Measurements from ENCODE around the gene SHISA6.

SHISA6 gene

DNA sequence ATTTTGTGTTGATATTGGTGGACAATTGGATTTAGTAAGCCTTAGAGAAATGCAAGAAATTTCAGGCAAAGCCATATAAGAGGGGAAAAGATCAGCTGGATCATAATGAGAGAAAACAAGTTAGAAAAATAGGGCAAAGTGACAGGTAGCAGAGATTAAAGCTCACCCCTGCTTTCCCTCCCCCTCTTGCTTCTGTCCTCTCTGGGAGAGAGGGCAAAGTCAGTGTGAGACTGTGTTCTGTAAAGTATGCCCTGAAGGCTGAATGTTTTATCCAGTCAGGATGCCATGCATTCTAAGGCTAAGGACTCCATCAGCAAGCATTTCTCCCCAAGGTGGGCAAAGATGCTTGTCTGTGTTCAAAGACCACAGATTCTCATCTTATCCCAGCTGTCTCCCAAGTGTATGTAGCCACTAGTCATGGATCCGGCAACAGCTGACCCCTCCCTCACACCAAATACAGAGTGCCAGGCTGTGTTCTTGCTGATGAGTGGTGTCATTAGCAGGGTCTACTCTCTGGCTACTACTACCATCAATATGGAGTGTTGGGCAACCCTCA is 221.1 kb downstream of the SHISA6 start:
- ATAC-seq (ENCODE audit: low read depth) = no peak
- H3K4me3 ChIP-seq (ENCODE audit: severe bottlenecking) = no peak overlapping the region
- H3K9me3 ChIP-seq (ENCODE audit: severe bottlenecking) = no peaks in the 10 kb centered on the region
- TF ChIP-seq, protein P1, sequence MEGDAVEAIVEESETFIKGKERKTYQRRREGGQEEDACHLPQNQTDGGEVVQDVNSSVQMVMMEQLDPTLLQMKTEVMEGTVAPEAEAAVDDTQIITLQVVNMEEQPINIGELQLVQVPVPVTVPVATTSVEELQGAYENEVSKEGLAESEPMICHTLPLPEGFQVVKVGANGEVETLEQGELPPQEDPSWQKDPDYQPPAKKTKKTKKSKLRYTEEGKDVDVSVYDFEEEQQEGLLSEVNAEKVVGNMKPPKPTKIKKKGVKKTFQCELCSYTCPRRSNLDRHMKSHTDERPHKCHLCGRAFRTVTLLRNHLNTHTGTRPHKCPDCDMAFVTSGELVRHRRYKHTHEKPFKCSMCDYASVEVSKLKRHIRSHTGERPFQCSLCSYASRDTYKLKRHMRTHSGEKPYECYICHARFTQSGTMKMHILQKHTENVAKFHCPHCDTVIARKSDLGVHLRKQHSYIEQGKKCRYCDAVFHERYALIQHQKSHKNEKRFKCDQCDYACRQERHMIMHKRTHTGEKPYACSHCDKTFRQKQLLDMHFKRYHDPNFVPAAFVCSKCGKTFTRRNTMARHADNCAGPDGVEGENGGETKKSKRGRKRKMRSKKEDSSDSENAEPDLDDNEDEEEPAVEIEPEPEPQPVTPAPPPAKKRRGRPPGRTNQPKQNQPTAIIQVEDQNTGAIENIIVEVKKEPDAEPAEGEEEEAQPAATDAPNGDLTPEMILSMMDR (IDR thresholded peaks at IDR 0.05; ENCODE audit: poor library complexity, severe bottlenecking) = no peak
- H3K27ac ChIP-seq (ENCODE audit: poor library complexity, severe bottlenecking) = no peak overlapping the region
- no peak for DNase-seq (ENCODE audit: low spot score)
- no peaks in the 10 kb centered on the region for H3K27me3 ChIP-seq (ENCODE audit: insufficient read depth, poor library complexity, severe bottlenecking)
- no peaks in the 10 kb centered on the region for H3K4me1 ChIP-seq (ENCODE audit: insufficient read depth, poor library complexity, severe bottlenecking)
- no peaks in the 10 kb centered on the region for H3K36me3 ChIP-seq (ENCODE audit: low read depth)

DNA sequence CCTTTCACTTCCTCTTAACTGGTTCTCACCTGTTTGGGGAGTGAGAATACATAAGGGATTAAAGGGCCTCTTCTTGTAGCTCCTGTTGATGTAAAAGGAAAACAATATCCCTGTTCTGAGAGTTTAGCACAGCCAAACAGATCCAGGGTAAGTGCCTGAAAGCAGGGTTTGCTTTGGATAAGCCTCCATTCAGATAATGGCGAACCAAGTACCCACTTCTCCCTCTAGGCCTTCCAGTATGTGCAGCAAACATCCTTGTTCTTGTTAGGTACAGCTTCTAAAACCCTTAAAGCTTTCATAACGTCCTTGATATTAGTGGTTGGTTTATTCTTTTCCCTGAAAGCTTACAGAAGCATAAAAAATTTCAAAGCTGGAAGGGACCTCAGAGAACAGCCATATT is 226.6 kb downstream of the SHISA6 start:
- Histone ChIP-seq H3K27me3 (ENCODE audit: insufficient read depth, poor library complexity, severe bottlenecking) (no peaks in the 10 kb centered on the region), H3K4me1 (ENCODE audit: insufficient read depth, poor library complexity, severe bottlenecking) (no peaks in the 10 kb centered on the region), H3K9me3 (ENCODE audit: severe bottlenecking) (no peaks in the 10 kb centered on the region), H3K27ac (ENCODE audit: poor library complexity, severe bottlenecking) (no peak overlapping the region), H3K4me3 (ENCODE audit: severe bottlenecking) (no peak overlapping the region), H3K36me3 (ENCODE audit: low read depth) (no peaks in the 10 kb centered on the region)
- ATAC-seq (ENCODE audit: low read depth) = no peak
- DNase-seq (ENCODE audit: low spot score) = no peak
- TF ChIP-seq, protein P1 (IDR thresholded peaks at IDR 0.05; ENCODE audit: poor library complexity, severe bottlenecking) = no peak

DNA sequence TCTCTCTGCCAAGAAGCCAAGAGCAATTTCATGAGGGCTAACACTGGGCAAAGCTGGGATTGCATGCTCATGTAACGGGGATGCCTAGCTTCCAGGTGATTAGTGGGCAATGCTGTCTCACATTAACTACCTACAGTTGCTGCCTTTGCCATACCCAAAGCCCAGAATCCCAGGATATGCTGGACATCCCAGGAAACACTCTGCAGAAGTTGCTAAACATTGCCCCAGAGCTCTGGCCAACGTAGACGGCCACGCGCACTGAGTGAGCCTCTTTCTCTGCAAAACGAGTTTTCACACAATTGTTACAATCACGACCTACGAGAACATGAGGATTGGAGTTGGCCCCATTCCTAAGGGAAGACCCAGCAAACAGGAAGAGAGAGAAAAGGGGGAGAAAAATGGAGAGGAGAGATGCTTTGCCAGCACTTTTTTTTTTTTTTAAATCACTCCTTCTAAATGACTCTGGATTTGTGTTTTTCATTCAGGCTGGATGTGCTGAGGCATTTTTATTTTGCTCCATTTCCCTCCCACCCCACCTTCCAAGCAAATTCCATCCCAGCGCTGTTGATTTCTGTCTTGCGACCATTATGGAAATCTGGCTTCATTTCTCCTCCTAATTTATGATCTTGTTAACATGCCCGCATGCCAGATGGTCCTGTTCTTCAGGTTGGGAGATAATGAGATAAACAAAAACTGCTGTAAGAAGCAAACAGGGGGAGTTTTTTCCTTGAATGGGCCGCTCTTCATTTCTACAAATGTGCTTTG is 244.5 kb downstream of the SHISA6 start:
- DNase-seq (ENCODE audit: low spot score) (no peak), ATAC-seq (ENCODE audit: low read depth) (no peak)
- Histone ChIP-seq H3K27ac (ENCODE audit: poor library complexity, severe bottlenecking) (no peak overlapping the region), H3K4me3 (ENCODE audit: severe bottlenecking) (no peak overlapping the region), H3K4me1 (ENCODE audit: insufficient read depth, poor library complexity, severe bottlenecking) (no peaks in the 10 kb centered on the region), H3K36me3 (ENCODE audit: low read depth) (no peaks in the 10 kb centered on the region), H3K9me3 (ENCODE audit: severe bottlenecking) (no peaks in the 10 kb centered on the region), H3K27me3 (ENCODE audit: insufficient read depth, poor library complexity, severe bottlenecking) (no peaks in the 10 kb centered on the region)
- TF ChIP-seq, protein P1 (IDR thresholded peaks at IDR 0.05; ENCODE audit: poor library complexity, severe bottlenecking) = no peak

DNA sequence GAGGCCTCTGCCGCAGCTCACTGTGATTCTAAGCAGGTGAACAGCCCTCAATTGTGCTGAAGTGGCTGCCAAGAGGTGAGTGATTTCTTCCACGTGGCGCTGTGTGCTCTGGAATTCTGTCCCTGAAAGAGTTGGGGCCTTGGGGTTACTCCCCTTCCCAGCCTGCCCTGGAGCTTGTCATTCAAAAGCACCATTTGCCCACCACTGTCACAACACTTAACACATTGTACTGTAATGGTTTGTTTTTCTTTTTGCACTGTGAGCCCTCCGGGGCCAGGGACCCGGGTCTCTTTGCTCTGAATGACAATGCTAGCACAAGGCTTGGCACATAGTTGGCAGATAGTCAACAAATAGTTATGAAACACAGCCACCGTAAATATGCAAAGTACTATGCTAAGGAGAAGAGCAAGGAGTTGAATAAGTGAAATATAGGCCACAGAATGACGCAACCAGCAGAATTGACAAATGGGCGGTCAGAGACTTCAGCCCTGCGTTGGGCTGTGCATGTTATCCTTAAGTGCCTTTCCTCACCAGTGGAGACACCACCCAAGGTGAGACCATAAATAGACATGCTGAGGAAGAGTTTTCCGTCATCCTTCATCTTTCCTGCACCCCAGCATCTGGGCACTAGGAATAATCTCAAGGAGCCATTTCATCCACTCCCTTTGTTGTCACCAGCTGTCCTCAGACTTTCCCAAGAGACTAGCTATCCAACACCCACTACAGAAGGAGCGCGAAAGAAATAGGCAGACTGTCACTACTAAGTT is 245.3 kb downstream of the SHISA6 start:
- Histone ChIP-seq H3K4me1 (ENCODE audit: insufficient read depth, poor library complexity, severe bottlenecking) (no peaks in the 10 kb centered on the region), H3K36me3 (ENCODE audit: low read depth) (no peaks in the 10 kb centered on the region), H3K9me3 (ENCODE audit: severe bottlenecking) (no peaks in the 10 kb centered on the region), H3K4me3 (ENCODE audit: severe bottlenecking) (no peak overlapping the region), H3K27me3 (ENCODE audit: insufficient read depth, poor library complexity, severe bottlenecking) (no peaks in the 10 kb centered on the region), H3K27ac (ENCODE audit: poor library complexity, severe bottlenecking) (no peak overlapping the region)
- TF ChIP-seq, protein P1 (IDR thresholded peaks at IDR 0.05; ENCODE audit: poor library complexity, severe bottlenecking) = no peak
- DNase-seq (ENCODE audit: low spot score) (no peak), ATAC-seq (ENCODE audit: low read depth) (no peak)
